H1 (cell line): ENCODE data around the gene CTIF. TPM values are rescaled to one million over a fixed set of nuclear protein-coding genes. Genes with fewer than 3 reads are reported as not detected.

Experiments
- POU5F1 ChIP-seq: IDR thresholded peaks from 2 replicates; pipeline ENCODE4 v1.6.1; 2011; ENCODE audit warnings: low read depth, mild to moderate bottlenecking, low read length, moderate library complexity
- polyA plus RNA-seq, 7 experiments: library from polyadenylated mRNA; depleted of rRNA in 3 of 7; stranded (reverse) in 5 of 7; unstranded in 2 of 7; fragments of >200 nt in 5 of 7; fragments of 200-250 nt in 2 of 7; gene quantifications; 1 replicate in 5 of 7; 2 replicates in 1 of 7; 4 replicates in 1 of 7; pipeline versions ENCODE4 v1.2.1 to v1.2.3, GENCODE V29; 2011 to 2013; ENCODE audit warnings: missing spikeins in 2 of 7, mixed read lengths in 2 of 7
- total RNA-seq: library from RNA; stranded (reverse); fragmentation: NEBNext Ultra II Directional; extraction: Animal tissue kit (Norgen Biotek cat#: 25700); gene quantifications from 2 replicates; pipeline ENCODE4 v1.2.1, GENCODE V29; 2021

CTIF gene
- total and polyA plus RNA-seq, 2 of the 8 experiments (the other 6 are each of a cell fraction or from before 2014, with no cell fraction given) = 9.0 to 17.8 TPM

DNA sequence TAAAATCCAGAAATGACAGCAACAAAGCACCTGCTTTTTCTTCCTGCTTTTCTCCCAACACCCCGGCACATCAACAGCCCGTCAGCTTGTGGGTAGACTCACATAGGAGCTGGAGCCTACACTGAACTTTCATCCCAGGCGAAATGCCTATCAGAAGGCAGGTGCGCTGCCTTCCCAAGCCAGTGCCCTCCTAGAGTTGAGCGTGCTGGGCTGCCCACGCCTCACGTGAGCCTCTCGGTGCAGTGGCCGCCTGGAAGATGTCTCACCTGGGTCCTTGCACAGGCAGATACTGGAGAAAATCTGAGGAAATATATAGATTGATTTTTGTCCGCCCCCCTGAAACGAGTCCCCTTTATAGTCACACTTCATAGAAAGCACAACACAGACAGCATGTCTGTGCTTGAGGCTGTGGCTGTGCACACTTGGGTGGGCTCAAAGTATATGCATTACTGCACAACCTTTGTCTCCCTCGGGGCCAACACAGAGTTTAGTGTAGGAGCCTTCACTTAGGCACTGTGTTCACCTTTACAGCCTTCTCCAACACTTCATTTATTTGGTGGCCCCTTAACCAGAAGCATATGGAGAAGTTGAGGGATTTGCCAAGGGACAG lies 299.4 kb downstream of the CTIF start (continued):
- TF ChIP-seq POU5F1 = no peak
- TF ChIP-seq, all 59 proteins: peak for 0
